ENCODE data around the gene PARP3.
A peak's percentile ranks its signal among the peaks of the same experiment; 100 is the strongest.

PARP3 gene

DNA sequence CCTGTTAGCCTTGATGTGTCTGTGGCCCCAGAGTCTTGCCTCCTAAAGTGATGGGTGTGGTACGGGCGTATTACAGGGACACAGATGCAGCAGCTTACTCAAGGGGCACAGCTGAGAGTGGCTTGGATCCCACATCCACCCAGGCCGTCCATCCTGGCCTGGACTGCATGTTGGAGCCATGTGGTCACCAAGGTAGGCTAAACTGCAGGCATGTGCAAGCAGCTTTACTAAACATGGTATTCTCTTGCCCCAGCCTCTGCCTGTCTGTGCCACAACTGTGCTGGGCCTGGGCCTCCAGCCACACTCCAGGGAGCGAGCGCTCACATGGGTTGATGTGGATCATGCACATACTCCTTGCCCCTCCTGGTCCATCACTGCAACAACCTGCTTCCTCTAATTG is 7.0 kb downstream of the PARP3 start:
- DNase-seq, result no peak

- no peak for DNase-seq
Observed at GRCh38 chr3:51950899-51951298, 8.7 kb downstream of the PARP3 start.

GRCh38 chr3:51953445-51953844 is 11.3 kb downstream of the PARP3 start:
- DNase-seq, result no peak

DNA sequence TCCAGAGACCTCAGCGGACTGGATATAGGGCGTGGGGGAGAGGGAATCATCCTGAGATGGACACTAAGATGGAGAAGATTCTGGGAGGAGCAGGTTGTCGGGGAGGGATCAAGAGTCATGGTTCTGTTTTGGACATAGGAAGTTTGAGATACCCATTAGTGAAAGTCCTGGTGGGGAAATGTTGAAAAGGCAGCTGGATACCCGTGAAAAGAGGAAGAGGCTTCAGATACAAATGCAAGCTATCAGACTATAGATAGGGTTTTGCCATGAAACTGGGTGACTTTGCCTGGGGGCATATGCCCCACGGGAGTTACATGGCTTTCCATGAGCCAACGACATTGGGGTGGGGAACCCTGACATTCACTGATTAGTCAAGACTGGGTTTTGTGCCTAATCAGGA is 11.9 kb downstream of the PARP3 start:
- no peak for DNase-seq

- no peak for DNase-seq
Observed at GRCh38 chr3:51954713-51955112, 12.6 kb downstream of the PARP3 start.

GRCh38 chr3:51955175-51955892 is 13.2 kb downstream of the PARP3 start, which contains the start of gene GPR62:
GPR62 (plus strand) TSS chr3:51955381; CDS start chr3:51955653, 272 bp downstream.
- DNase-seq, result no peak

- peak; percentile 68 for DNase-seq
Observed at GRCh38 chr3:51955893-51956770, 14.0 kb downstream of the PARP3 start.

DNA sequence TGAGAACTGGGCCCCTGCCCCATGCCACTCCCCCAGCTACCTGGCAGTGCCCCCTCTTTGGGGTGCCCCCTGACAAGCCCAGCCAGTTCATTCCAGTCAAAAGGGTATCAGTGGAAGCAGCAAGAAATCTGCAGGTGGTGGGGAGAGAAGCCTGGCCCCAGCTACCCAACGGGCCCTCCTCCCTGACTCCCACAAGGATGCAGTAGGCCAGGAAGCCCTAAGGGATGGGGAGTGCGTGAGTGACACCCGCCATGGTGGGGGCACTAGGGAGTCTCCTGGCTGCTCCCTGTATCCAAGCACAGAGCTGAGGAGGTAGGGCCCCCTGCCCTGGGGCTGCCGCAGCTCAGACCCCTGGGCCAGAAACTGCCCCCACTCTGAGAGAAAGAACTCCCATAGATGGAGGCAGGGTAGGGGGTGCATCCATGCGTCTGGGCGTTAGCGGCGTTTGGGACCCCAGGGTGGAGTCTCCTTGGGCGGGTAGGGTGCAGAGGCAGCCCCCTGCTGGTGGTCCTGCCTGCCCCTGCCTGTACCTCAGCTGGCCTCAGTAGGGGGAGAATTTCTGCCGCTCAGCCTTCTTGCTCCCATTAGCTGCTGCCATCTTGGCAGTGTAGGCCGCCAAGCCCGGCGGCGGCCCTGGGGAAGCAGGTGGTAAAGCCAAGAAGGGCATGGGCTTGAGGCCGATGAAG is 15.5 kb downstream of the PARP3 start:
- DNase-seq, result no peak

- DNase-seq, result no peak
Observed at GRCh38 chr3:51958603-51959521, 16.7 kb downstream of the PARP3 start.

DNA sequence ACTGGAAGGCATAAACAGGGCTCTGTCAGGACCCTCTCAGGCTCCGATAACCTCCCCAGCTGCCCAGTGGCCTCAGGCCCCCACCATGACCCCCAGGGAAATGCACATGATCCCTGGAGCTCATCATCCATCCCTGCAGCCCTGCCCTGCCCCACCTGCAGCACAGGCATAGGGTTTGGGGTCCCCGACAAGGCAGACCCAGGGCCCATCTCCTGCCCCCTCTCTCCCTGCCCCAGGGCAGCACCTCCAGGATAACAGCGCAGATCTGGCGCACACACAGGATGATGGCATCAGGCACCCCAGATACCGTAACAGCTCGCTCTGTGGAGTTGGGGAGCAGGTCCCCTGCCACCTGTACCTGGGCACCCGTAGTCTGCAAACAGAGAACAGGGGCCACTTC is 17.5 kb downstream of the PARP3 start:
- DNase-seq, result no peak

GRCh38 chr3:51960386-51960785 is 18.2 kb downstream of the PARP3 start:
- no peak for DNase-seq

- no peak for DNase-seq
Observed at GRCh38 chr3:51961011-51961410, 18.8 kb downstream of the PARP3 start.

DNA sequence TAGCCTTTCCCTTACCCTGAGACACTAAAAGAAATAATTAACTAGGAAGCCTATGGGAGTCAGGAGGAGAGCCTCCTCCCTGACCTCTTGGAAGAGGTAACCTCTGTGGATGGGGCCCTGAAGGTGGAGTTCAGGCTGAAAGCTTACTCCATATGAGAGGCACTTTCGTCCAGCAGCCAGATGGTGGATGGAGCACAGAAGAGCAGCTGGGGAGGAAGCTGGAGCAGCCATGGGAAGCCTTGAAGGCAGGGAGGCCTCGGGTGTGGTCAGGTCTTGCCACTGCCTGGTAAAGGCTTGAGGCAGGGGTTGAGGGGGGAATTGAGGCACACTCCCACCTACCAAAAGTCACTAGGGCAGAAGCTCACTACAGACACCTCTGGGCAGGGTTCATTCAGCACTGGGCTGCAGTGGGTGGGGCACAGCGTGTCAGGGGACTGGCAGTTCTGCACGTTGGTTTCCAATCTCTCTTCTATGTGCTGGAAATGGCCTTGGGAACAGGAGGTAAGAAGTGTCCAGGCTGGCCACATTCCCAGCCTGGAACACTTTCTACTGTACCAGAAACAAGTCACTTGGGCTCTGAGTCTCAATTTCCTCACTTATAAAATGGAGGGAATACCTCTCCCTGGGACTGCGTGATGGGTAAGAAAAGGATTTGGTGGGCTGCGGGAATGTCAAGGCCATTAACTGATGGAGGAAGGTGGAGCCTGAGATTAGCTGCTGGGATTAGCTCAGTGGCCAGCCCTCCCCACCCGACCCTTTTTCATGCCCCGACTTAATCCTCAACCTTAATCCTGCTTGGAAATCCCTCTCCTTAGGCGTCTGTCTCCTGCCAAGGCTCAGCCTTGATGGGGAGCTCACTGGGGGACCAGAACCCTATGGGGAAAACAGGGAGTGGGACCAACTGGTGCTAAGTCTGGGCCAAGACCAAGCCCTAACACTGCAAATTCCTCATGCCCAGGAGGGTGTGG is 19.7 kb downstream of the PARP3 start:
- DNase-seq, result no peak

DNA sequence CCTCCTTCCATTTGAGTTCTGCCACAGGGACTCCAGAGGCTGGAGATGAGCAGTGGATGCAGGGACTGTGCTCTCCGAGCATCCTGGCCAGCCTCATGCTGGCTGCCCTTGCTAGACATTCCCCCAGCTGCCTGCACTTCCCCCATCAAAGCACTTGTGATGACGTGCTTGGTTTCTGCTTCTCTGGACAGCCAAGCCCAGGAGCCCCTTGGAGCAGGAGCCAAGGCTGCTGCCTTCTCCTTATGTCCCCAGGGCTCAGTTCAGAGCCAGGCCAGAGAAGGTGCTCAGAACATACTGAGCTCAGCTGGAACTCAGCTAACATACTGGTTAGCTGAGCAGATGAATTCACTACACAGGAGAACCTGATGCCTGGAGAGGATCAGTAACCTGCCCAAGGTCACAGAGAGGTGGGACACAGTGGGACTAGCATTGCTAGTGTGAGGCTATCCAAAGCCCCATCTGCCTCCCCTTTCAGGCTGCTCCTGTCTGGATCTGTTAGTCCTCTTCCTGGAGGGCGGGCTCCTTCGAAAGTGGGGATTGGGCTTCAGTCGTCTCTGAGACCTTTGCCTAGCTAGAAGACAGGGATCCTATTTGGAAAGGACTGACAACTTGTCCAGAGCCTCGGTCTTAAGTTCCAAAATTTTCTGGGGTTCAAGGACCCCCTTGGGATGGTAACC is 20.8 kb downstream of the PARP3 start:
- DNase-seq, result no peak

- DNase-seq, result no peak
Observed at GRCh38 chr3:51963951-51964451, 21.8 kb downstream of the PARP3 start.

GRCh38 chr3:51964521-51964920 is 22.4 kb downstream of the PARP3 start:
- DNase-seq, result no peak

DNA sequence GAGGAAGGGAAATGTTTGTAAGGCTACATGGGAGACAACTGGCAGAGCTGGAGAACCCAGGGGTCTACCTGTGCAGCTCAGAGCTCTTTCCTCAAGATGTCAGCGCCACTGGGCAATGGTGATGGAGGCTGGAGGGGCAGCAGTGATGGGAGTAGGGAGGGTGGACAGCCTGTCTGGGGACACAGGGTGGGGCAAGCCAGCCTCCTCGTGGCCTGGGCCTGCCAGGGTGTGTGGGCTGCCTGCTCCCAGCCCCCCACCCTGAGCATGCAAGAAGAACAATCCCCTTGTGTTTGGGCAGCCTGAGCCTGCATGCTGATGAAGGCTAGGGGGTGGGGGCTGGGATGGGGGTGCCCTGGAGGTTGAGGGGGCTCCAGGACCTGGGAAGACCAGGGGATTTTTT is 23.9 kb downstream of the PARP3 start:
- DNase-seq, result no peak

GRCh38 chr3:51966486-51966885 is 24.3 kb downstream of the PARP3 start:
- no peak for DNase-seq

GRCh38 chr3:51966922-51967383 is 24.8 kb downstream of the PARP3 start:
- DNase-seq, result no peak
